Measurements from ENCODE around the gene MYNN.

DNA sequence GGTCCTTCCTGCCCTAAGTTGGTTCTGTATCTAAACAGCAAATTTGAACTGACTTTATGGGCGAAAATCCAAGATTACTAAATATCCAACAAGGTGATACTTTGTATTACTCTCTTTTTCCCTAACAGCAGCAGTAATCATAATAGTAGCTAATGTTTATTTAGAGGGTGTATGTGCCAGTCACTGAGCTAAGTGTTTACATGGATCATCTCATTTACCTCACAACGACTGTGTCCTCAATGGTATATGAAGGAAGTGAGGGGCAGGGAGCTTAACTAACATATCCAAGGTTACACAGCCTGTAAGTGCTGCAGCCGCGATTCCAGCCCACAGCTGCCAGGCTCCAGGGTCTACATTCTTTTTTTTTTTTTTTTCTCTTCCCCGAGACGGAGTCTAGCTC is 49.8 kb downstream of the MYNN start:
- TF ChIP-seq POLR2A (IDR thresholded peaks at IDR 0.05; ENCODE audit: borderline replicate concordance, extremely low read depth, insufficient read depth, insufficient read length) (no peak), RAD21 (IDR thresholded peaks at IDR 0.05; ENCODE audit: low read depth) (no peak), POLR2AphosphoS5 (IDR thresholded peaks at IDR 0.05; ENCODE audit: low read depth, low read length) (no peak), EZH2phosphoT487 (IDR thresholded peaks at IDR 0.05; ENCODE audit: borderline replicate concordance) (no peak), ZNF274 (IDR thresholded peaks at IDR 0.05; ENCODE audit: low read depth, low read length) (no peak), SP1 (IDR thresholded peaks at IDR 0.05; ENCODE audit: low read depth) (no peak), ZFX (IDR thresholded peaks at IDR 0.05) (no peak), EZH2 (IDR thresholded peaks at IDR 0.05) (no peak)
- TF ChIP-seq, protein P1, sequence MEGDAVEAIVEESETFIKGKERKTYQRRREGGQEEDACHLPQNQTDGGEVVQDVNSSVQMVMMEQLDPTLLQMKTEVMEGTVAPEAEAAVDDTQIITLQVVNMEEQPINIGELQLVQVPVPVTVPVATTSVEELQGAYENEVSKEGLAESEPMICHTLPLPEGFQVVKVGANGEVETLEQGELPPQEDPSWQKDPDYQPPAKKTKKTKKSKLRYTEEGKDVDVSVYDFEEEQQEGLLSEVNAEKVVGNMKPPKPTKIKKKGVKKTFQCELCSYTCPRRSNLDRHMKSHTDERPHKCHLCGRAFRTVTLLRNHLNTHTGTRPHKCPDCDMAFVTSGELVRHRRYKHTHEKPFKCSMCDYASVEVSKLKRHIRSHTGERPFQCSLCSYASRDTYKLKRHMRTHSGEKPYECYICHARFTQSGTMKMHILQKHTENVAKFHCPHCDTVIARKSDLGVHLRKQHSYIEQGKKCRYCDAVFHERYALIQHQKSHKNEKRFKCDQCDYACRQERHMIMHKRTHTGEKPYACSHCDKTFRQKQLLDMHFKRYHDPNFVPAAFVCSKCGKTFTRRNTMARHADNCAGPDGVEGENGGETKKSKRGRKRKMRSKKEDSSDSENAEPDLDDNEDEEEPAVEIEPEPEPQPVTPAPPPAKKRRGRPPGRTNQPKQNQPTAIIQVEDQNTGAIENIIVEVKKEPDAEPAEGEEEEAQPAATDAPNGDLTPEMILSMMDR (IDR thresholded peaks at IDR 0.05 in 2 of 3, conservative IDR thresholded peaks at IDR 0.05 in 1 of 3; ENCODE audit: borderline replicate concordance in 1 of 3, insufficient read depth in 1 of 3, low read depth in 2 of 3, low read length in 2 of 3), result no peak
- TF ChIP-seq, protein P2, sequence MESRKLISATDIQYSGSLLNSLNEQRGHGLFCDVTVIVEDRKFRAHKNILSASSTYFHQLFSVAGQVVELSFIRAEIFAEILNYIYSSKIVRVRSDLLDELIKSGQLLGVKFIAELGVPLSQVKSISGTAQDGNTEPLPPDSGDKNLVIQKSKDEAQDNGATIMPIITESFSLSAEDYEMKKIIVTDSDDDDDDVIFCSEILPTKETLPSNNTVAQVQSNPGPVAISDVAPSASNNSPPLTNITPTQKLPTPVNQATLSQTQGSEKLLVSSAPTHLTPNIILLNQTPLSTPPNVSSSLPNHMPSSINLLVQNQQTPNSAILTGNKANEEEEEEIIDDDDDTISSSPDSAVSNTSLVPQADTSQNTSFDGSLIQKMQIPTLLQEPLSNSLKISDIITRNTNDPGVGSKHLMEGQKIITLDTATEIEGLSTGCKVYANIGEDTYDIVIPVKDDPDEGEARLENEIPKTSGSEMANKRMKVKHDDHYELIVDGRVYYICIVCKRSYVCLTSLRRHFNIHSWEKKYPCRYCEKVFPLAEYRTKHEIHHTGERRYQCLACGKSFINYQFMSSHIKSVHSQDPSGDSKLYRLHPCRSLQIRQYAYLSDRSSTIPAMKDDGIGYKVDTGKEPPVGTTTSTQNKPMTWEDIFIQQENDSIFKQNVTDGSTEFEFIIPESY (IDR thresholded peaks at IDR 0.05; ENCODE audit: extremely low read depth, insufficient replicate concordance, low read length), result no peak
- TF ChIP-seq, protein P3, sequence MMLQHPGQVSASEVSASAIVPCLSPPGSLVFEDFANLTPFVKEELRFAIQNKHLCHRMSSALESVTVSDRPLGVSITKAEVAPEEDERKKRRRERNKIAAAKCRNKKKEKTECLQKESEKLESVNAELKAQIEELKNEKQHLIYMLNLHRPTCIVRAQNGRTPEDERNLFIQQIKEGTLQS (IDR thresholded peaks at IDR 0.05), result no peak
